Glutamatergic neuron (in vitro differentiated cells): Measurements from ENCODE around the gene TBC1D8B. TPM values are rescaled to one million over a fixed set of nuclear protein-coding genes. Genes with fewer than 3 reads are reported as not detected.
A peak's percentile ranks its signal among the peaks of the same experiment; 100 is the strongest.
"Not testable (repeated sequence)": the region's sequence is repeated elsewhere in the genome, so short reads cannot be mapped to it uniquely, and the experiment has no call there.

ENCODE experiments used
- DNase-seq: peaks from one replicate; pipeline ENCODE4 v3.0.0; 2022
- H3K27ac Mint-ChIP-seq: one replicate; pipeline ENCODE4 v1.8.0; 2020; ENCODE audit warnings: mild to moderate bottlenecking, mixed read lengths, inconsistent platforms; ENCODE audit not compliant: unreplicated experiment
- H3K27me3 Mint-ChIP-seq: one replicate; pipeline ENCODE4 v1.8.0; 2020; ENCODE audit warnings: mild to moderate bottlenecking, moderate library complexity, mixed read lengths, inconsistent platforms; ENCODE audit not compliant: unreplicated experiment
- H3K36me3 Mint-ChIP-seq: one replicate; pipeline ENCODE4 v1.8.0; 2020; ENCODE audit warnings: mild to moderate bottlenecking, mixed read lengths, inconsistent platforms; ENCODE audit not compliant: unreplicated experiment
- H3K4me1 Mint-ChIP-seq: one replicate; pipeline ENCODE4 v1.8.0; 2020; ENCODE audit warnings: mild to moderate bottlenecking, low read depth, mixed read lengths, inconsistent platforms; ENCODE audit not compliant: unreplicated experiment
- H3K4me3 Mint-ChIP-seq: one replicate; pipeline ENCODE4 v1.8.0; 2020; ENCODE audit warnings: mild to moderate bottlenecking, mixed read lengths, inconsistent platforms; ENCODE audit not compliant: unreplicated experiment
- H3K9me3 Mint-ChIP-seq: one replicate; pipeline ENCODE4 v1.8.0; 2020; ENCODE audit warnings: mild to moderate bottlenecking, moderate library complexity, mixed read lengths, inconsistent platforms; ENCODE audit not compliant: unreplicated experiment
- total RNA-seq: library from RNA; stranded (reverse); fragmentation: NEBNext Ultra II Directional; extraction: Animal tissue kit (Norgen Biotek cat#: 25700); gene quantifications from one replicate; pipeline ENCODE4 v1.2.1, GENCODE V29; 2021; ENCODE audit not compliant: unreplicated experiment
- TF ChIP-seq, protein P1 (sequence below): fragments of 200-600 bp; sonication (generic); IDR thresholded peaks from one replicate; pipeline ENCODE4 v1.5.0; 2021; ENCODE audit not compliant: partially characterized antibody, unreplicated experiment

Gene TBC1D8B
- total RNA-seq, 1 donor from 2014 or later, result 4.6 TPM

DNA sequence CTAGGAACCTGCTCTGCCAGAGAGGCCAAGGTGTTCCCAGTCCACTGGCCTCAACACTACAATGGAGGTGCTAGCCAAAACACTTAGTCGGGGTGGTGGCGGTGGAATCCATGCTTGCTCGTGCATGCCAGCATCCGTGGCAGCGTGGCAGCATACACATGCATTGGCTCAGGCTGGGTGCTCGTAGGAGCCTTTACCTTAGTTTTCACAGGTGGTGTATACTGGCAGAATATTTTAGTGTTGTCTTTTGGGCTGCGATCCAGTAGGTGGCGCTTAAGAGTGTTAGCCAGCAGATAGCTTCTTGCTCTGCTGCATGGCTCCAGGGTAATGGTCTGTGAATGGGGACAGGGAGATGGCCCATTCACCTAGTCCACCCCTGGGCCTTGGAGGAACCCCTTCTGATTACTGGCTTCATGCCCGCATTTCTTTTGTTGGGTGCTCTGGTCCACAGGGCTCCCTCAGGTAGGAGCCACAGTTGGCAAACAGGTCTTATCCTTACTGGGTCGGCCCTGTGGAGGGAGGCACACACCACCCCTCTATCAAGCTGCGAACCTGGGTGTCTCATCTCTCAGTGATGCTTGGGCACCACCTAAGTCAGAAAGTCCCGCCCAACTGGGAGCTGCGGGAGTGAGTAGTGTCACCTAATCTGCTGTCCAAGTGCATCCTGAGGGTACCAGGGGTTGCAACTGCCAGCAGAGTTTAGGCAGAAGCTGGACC lies 60.7 kb downstream of the TBC1D8B start:
- DNase-seq, result peak; percentile 33
- H3K27me3 Mint-ChIP-seq, result no peaks in the 10 kb centered on the region
- H3K9me3 Mint-ChIP-seq, result no peaks in the 10 kb centered on the region
- H3K36me3 Mint-ChIP-seq, result no peaks in the 10 kb centered on the region
- TF ChIP-seq, protein P1, sequence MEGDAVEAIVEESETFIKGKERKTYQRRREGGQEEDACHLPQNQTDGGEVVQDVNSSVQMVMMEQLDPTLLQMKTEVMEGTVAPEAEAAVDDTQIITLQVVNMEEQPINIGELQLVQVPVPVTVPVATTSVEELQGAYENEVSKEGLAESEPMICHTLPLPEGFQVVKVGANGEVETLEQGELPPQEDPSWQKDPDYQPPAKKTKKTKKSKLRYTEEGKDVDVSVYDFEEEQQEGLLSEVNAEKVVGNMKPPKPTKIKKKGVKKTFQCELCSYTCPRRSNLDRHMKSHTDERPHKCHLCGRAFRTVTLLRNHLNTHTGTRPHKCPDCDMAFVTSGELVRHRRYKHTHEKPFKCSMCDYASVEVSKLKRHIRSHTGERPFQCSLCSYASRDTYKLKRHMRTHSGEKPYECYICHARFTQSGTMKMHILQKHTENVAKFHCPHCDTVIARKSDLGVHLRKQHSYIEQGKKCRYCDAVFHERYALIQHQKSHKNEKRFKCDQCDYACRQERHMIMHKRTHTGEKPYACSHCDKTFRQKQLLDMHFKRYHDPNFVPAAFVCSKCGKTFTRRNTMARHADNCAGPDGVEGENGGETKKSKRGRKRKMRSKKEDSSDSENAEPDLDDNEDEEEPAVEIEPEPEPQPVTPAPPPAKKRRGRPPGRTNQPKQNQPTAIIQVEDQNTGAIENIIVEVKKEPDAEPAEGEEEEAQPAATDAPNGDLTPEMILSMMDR, result no peak
- no peaks in the 10 kb centered on the region for H3K4me1 Mint-ChIP-seq
- H3K4me3 Mint-ChIP-seq, result no peak overlapping the region
- H3K27ac Mint-ChIP-seq, result no peak overlapping the region

DNA sequence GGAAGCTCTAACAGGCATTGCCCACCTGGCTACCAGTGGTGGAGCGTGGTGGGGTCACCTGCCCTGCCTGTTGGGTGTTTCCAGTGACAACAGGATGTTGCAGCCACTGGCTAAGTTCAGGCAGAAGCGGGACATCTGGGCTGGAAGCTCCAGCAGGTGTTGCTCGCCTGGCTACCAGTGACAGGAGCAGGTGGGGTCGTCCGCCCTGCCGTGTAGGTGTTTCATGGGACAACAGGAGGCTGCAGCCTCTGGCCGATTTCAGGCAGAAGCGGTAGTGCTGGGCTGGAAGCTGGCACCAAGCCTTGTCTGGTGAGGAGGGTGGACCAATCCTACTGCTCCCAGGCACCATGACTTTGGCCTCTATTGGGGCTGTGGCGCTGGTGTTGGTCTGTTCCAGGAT lies 61.2 kb downstream of the TBC1D8B start:
- no peaks in the 10 kb centered on the region for H3K36me3 Mint-ChIP-seq
- H3K27me3 Mint-ChIP-seq, result no peaks in the 10 kb centered on the region
- no peaks in the 10 kb centered on the region for H3K4me1 Mint-ChIP-seq
- no peak overlapping the region for H3K27ac Mint-ChIP-seq
- no peak overlapping the region for H3K4me3 Mint-ChIP-seq
- DNase-seq, result no peak
- no peaks in the 10 kb centered on the region for H3K9me3 Mint-ChIP-seq
- TF ChIP-seq, protein P1, result no peak

DNA sequence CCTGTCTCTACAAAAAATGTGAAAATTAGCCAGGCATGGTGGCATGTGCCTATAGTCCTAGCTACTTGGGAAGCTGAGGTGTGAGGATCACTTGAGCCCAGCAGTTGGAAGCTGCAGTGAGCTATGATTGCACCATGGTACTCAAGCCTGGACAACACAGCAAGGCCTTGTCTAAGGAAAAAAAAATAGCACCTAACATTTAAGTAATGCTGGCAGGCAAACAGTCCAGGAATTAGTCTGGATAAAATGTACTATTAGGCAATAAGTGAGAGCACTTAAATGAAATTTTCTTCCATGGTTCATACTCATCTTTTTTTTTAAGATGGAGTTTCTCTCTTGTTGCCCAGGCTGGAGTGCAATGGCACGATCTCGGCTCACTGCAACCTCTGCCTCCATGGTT lies 70.3 kb downstream of the TBC1D8B start:
- not testable (repeated sequence) for DNase-seq, H3K4me1 Mint-ChIP-seq, H3K4me3 Mint-ChIP-seq, H3K27ac Mint-ChIP-seq, H3K27me3 Mint-ChIP-seq, H3K9me3 Mint-ChIP-seq, H3K36me3 Mint-ChIP-seq

DNA sequence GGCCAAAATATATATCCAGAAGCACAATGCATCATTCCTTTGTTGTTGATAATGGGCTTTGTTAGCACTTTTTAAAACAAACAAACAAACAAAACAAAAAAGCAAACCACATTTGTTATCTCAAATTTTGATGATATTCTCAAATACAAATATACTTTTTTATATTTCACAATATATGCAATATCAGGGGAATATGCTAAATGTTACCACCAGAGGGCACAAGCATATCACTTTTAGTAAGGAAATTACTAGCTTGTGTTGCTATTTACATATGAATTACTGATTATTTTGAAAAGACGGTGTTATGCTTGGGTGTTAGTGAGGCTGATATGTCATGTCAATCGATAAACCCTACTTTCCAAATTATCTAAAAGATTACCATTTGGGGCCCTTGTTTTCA lies 71.6 kb downstream of the TBC1D8B start:
- TF ChIP-seq, protein P1, result peak; percentile 72
- H3K27ac Mint-ChIP-seq, result no peak overlapping the region
- DNase-seq, result no peak
- no peaks in the 10 kb centered on the region for H3K27me3 Mint-ChIP-seq
- no peaks in the 10 kb centered on the region for H3K9me3 Mint-ChIP-seq
- H3K4me3 Mint-ChIP-seq, result no peak overlapping the region
- H3K36me3 Mint-ChIP-seq, result no peaks in the 10 kb centered on the region
- H3K4me1 Mint-ChIP-seq, result no peaks in the 10 kb centered on the region

DNA sequence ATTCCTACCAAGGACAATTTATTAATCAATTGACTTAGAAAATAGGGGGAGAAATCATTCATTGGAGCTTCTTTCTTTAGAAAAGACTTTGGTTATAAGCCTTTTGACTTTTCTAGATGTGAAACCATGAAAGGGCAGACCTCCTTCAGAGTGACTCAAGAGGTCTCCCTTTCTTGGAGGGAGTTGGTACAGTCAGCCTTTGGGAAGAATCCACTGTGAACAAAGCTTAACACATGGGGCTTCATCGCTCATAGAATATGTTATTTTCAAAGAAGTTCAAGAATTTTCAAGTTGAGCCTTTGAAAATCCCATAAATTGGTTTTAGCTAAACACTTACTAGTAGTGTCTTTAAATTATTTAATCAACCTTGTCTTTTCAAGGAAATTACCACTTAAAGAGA lies 72.7 kb downstream of the TBC1D8B start:
- Mint-ChIP-seq H3K4me1 (no peaks in the 10 kb centered on the region), H3K9me3 (no peaks in the 10 kb centered on the region), H3K27ac (no peak overlapping the region), H3K27me3 (no peaks in the 10 kb centered on the region), H3K36me3 (no peaks in the 10 kb centered on the region), H3K4me3 (no peak overlapping the region)
- DNase-seq, result no peak
- TF ChIP-seq, protein P1, result no peak

DNA sequence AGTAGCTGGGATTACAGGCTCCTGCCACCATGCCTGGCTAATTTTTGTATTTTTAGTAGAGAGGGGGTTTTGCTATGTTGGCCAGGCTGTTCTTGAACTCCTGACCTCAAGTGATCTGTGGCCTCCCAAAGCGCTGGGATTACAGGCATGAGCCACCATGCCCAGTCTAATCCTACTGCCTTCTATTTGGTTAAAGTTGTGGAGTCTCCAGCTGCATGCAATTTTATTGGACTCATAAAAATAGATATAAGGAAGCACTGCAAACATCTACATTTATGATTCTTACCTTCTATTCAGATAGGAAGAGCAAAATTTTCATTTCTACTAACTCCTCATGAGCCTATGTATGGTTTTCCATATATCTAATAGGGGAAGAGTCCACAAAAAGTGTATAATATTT lies 87.0 kb downstream of the TBC1D8B start:
- Mint-ChIP-seq H3K4me3 (no peak overlapping the region), H3K27me3 (no peaks in the 10 kb centered on the region), H3K27ac (no peak overlapping the region), H3K9me3 (peaks cover 1% of the 10 kb centered on the region), H3K36me3 (no peaks in the 10 kb centered on the region), H3K4me1 (peaks cover 4% of the 10 kb centered on the region)
- TF ChIP-seq, protein P1, result no peak
- DNase-seq, result no peak
